GM21619 (cell line): ENCODE results near the gene MTREX.

Experiments used
- ATAC-seq: cut with Tn5 transposase; IDR thresholded peaks from one replicate; pipeline ENCODE4 v1.9.1; 2021; ENCODE audit not compliant: unreplicated experiment

The MTREX gene

DNA sequence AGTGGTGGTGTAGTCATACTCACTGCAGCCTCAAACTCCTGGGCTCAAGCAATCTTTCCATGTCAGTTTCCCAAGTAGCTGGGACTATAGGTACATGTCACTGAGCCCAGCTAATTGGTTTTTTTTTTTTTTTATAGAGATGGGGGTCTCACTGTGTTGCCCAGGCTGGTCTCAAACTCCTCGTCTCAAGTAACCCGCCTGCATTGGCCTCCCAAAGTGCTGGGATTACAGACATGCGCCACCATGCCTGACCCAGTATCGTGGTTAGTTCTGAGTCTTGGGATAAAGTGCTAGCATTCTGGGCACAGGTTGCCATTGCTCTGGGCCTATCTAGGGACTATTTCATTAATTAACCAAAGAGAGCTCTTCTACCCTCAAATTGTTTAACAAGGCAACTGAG, 118.7 kb downstream of the MTREX start:
- no peak for ATAC-seq

DNA sequence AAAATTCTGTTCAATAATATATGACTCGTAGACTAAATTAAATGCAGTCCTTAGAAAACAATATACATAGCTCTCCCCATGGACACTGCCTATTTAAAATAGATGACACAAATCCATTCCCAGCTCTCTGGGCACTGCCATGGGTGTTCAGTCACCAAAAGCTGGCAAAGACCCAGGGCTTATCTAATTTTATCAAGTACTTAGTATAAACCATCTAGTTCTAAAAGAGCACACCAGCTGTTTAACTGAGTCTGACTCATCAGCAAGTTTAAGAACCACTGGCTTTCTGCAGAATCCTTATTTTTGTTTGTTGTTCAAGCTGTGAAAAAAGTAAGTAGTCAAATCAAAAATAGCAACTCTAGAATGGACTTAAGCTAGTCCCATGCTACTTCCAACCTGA, 119.4 kb downstream of the MTREX start:
- no peak for ATAC-seq

DNA sequence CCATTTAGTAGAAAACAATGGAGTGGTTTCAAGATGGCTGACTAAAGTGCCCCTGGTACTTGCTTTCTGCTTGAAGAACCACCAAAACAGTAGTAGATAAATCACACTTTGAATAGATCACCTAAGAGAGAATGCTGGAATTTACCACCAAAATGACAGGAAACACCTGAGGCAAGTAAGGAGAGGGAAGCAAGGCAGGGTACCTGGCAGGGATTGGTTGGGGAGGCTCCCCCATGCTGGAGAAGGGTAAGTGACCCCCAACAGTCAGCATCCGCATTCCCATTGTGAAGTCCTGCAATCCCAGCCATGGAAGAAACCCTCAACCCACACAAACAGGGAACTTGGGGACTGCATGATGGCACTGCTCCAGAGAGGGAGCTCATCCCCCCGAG, 121.4 kb downstream of the MTREX start:
- ATAC-seq: no peak

DNA sequence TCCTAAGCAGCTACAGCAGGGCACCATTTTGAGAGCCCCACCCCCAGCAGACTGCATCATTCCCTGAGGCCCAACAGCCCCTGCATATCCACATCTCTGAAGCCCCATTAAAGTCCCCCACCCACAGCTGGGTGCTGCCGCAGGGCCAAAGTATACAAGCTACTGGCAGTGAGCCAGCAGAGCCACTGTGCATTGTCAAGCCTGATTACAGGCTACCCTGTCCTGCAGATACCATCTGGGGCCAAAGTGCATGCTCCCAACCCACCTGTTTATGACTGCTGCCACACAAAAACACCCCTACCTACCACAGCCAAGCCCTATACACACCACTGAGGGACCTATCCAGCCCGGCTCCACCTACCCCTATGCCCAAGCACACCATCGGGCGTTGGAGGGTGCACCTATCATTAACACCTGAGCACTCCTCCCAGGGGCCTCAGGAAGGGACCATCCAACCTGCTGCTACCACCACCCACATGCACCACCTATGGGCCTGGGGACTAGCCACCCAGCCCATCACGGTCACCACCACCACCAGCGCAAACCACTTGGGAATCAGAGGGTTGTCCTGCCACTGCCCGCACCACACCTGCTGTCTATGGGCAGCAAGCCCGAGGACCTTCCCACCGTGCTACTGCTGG, 121.9 kb downstream of the MTREX start:
- no peak for ATAC-seq

DNA sequence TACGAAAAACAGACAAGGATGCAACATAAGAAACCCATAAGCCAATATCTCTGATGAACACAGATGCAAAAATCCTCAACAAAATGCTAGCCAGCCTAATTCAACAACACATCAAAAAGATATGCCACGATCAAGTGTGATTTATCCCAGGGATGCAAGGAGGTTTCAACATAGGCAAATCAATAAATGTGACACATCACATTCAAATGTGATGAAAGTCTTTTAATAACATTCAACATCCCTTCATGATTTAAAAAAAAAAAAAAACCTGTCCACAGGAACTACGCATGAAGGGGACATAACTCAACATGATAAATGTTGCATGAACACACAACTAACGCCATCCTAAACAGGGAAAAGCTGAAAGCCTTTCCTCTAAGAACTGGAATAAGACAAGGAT, 124.8 kb downstream of the MTREX start:
- ATAC-seq: no peak

DNA sequence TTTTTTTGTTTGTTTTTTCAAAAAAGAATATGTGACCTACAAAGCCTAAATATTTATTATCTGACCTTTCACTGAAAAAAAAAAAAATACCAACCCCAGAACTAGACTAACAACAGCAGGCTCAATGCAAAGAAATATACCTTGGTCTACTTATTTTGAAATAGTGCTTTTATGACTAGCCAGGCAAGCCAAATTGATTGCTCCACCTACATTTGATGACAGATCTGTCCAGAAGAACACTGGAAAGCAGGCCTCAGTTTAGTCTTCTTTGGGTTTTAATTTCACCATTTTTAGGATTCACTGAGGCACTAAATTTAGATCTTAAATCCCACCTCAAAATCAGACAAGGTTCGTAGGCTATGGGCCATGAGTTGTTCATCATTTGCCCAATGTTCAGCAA, 129.7 kb downstream of the MTREX start:
- no peak for ATAC-seq

DNA sequence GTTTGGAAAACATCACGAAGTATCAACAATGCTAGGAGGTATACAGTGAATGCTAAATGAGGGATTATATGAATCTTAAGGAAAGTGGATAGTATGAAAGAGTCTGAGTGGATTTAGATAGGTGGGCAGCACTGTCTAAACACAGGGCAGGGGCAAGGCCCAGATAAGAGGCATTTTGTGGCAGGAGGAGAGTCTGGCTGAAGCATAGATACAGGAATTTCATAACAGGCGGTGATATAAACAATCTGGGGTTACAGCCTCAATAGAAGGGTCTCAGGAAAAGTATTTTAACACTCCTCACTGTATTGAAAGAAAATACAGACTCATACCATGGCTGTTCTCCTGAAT, 130.0 kb downstream of the MTREX start:
- no peak for ATAC-seq

DNA sequence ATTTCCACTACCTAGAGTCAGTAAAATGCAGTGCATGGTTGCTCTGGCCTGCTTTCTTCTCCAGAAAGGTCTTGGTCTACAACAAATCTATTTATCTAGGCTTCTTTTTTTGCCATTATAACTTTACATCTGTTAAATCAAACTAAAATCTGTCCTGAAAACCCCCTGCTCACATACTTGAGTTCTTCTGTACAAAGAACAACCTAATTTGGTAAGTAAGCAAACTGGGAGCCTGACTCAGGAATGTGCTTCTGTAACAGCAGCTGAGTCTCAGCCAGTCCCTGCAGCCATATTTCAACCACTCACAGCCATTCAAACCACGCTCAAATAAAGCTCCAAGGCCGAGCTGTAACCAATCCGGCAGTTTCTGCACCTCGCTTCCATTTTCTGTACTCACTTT, 131.2 kb downstream of the MTREX start:
- ATAC-seq: no peak

DNA sequence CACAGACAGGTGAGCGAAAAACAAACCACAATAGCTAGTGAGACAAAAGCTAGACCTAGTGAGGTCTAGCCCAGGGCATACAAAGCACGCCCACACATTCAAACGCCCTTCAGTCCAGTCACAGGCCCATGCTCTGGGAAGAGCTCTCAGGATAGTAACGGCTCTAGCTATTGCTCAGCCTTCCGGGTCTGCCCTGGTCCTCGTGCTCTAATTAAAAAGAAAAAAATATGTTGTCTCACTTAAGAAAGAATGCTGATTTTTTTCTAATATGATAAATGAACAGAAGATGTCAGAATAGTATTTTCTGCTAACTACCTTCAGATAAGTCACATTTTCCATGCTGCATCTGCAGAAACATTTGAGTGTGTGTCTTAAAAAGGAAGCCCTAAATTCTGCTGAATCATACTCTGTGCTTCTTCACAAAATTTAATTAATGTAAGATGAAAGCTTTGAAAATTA, 132.4 kb downstream of the MTREX start:
- no peak for ATAC-seq

DNA sequence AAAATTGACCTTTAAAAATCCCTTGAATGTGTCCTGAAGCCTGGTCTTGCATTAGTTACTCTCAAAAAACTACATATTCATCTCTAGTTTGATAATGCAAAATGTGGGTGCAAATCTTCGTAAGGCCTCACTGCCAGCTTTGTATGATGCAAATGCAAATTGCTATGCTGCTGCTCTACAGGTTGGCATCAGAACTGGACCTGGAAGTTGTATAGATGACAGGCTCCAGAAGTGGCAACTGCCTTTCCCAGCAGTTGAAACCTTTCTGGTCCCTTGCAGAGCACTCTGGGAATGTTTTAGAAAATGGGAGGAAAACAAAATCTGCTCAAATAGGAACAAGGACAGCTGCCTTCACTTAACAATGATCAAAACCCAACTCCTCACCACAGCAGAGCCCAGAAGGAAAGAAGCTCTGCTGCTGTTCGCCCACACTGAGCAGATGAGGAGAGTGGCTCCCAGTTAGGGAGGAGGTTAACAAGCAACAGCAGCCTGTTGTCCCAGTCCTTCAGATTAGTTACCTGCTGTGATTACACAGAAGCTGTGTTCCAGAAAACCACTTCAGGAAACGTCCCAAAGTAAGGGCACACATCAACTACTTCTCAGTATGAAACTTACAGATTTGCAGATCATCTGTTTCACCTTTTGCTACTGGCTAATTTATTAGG, 133.4 kb downstream of the MTREX start:
- ATAC-seq: no peak

DNA sequence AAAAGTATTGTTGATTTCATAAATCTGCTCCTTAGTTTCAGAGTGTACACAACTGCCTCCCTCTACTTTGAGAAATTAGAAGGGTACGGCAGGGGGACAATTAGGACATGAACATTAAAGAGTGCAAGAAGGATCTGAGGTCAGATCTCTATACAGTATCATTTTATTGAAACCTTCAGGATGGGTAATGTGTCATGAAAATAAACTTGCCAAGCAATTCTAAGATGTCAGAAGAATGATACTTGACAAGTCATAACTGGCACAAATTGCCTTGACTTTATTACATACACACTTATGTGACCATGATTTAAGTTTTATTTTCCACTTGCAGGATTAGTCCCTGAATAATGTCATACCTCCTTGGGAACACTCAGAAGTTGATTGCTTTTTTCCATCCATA, 134.2 kb downstream of the MTREX start:
- ATAC-seq: no peak

DNA sequence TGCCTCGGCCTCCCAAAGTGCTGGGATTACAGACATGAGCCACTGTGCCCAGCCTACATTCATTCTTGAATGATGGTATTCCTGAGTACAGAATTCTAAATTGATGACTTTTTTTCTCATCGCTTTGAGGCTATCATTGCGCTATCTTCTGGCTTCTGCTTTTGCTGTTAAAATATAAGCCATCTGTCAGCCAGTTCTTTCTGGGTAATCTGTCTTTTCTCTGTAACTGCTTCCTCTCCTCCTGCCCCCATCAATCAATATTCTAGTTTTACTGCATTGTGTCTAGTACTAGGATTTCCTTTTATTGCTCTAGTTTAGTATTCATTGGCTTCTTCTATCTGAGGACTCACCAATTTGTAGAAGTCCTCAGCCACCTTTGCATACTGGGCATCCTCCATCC, 138.0 kb downstream of the MTREX start:
- ATAC-seq: no peak

DNA sequence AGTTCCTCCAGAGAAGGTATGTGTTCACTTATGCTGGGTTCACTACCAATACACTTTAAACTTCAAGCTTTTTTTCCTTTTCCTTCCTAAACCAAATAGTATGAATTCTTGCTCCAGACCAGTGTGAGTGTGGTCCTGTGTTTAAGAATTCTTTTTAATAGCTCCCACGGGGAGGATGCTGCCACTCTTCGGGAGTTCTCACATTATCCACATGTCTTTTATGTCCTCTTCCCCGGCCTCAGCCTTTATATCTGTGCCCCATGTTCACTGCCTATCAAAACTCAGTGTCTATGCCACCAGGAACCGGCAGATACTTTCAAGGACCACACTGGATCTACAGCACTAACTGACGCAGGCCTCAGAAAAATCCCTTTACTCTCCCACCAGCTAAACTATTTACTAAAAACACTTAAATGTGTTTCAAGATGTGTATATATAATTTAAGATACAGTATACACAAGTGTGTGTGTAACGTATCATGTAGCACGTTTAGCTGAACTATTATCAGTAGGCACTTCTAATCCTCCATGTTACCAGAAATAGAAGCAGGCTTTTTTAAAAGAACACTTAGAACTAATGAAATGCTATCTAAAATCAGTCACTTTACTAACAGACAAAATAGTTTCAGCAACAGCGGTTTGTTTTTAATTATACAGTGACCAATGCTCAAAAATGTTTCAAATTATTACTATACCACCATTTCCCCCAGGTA, 139.0 kb downstream of the MTREX start:
- ATAC-seq: no peak

DNA sequence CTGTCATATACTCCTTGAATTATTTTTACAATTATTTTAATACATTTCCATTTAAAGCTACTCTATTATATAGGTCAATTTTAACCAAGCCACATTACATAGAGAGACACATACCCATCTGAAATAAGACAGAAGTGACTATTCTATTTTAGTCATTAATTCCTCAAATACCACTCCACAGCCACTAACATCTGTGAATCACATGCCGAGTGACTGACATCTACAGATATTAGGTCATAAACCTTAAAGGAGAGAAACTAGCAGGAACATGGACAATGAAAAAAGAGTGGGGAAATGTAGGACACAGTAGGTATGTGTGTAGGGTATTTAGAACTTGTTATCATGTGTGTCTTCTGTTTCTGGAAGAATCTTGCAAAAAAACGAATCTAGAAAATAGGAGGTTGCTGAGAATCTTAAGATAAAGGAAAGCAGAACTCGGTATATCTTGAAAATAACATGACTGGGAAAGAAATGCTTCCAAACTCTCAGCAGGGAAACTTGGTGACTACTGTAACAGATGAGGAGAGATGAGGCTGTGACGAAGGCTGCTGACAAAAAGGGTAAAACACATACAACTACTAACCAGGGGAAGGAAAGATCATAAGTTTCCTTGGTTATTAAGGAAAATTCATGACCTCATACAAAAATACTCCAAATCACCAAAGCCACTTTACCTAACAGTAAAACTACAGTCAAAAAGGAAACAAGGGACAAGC, 142.4 kb downstream of the MTREX start:
- ATAC-seq: no peak

DNA sequence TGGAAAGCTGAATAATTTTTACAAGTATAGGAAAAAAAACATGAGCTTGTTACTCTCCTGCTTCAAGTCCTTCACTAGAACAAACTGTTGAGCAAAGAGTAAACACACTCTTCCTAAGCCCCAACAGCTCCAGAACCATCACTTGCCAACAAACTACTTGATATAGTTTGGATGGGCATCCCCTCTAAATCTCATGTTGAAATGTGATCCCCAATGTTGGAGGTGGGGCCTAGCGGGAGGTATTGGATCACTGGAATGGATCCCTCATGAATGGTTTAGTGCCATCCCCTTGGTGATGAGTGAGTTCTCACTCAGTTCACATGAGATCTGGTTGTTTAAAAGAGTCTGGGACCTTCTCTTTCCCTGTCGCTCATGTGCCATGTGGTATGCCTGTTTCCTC, 144.2 kb downstream of the MTREX start:
- ATAC-seq: no peak

DNA sequence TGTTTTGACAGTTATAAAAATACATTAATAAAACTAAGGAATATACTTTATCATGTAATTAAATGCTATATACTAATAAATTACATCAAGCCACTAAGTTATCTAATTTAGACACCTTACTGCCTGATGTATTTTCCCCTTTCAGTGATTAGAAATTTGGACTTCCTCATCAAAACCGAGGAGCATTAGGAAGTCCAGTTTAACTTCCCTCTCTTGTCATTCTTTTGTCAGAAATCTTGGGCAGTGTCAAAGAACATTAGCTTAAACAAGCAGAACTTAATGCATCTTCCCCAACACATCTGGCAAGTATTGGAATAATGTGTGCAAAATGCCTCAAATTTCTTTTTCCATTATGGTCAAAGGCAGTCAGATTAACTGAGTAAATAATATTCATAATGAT, 145.4 kb downstream of the MTREX start:
- no peak for ATAC-seq

DNA sequence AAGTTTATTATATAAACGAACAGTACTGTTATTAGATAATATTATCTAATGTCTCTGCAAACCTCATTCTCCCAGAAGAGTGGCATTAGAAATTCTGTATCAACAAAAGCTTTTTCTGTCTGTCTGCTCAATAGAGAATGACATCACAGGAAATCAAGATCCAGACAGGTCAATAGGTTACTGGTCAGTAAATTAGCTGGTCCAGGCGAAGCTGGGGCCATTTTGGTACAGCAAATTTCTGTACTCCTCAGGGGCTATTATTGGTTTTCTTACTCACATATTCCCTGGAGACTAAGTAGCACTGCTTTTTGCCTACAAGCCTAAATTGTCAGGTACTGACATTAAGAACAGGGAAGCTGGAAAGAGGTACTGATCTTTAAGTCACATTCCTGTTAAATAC, 146.5 kb downstream of the MTREX start:
- ATAC-seq: no peak

DNA sequence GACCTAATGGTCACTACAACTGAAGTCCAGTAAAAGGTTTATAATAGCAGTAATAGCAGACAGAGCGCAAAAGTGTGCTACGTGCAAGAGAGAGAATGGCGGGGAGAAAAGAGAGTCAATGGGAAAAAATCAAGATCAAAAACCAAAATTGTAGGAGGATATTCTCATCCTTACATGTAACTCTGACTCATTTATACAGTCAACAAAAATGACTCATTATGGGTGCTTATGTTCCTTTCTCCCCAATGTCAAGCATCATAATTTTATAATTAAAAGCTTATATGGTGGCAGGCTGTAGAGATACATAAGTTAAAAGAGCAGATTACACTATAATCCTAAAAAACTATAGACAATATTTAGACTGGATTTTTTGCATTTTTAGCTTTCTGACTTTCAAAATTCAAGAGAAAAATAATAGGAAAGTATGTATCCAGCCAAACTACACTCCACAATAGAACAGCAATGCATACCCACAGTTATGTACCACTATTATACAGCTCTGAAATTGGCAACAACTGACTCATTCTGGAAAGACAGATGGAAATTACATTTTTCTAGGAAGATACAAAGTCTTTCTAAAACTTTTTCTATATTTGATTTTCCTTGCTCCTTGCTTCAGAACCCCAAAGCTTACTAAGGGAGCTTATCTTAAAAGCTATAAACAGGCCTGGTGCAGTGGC, 148.6 kb downstream of the MTREX start:
- no peak for ATAC-seq

DNA sequence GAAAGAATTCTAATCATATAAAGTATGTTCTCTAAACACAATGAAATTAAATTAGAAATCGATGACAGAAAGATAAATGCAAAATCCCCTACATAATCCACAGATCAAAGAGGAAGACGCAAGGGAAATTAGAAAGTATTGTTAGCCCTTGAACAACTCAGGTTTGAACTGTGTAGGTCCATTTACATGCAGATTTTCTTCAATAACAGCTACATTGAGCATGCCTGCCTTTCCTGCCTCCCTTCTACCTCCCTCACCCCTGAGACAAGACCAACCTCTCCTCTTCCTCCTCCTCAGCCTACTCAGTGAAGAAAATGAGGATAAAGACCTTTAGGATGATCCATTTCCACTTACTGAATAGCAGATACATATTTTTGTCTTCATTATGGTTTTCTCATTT, 151.8 kb downstream of the MTREX start:
- no peak for ATAC-seq

DNA sequence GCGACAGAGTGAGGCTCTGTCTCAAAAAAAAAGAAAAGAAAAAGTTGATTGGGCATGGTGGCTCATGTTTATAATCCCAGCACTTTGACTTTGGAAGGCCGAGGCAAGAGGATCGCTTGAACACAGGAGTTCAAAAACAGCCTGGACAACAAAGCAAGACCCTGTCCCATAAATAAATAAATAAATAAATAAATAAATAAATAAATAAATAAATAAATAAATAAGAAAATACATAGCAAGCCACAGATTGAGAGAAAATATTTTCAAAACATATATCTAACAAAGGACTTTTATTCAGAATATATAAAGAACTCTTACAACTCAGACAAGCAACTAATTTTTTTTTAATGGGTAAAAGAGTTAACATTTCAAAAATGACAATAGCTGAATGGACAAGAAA, 155.8 kb downstream of the MTREX start:
- ATAC-seq: no peak

DNA sequence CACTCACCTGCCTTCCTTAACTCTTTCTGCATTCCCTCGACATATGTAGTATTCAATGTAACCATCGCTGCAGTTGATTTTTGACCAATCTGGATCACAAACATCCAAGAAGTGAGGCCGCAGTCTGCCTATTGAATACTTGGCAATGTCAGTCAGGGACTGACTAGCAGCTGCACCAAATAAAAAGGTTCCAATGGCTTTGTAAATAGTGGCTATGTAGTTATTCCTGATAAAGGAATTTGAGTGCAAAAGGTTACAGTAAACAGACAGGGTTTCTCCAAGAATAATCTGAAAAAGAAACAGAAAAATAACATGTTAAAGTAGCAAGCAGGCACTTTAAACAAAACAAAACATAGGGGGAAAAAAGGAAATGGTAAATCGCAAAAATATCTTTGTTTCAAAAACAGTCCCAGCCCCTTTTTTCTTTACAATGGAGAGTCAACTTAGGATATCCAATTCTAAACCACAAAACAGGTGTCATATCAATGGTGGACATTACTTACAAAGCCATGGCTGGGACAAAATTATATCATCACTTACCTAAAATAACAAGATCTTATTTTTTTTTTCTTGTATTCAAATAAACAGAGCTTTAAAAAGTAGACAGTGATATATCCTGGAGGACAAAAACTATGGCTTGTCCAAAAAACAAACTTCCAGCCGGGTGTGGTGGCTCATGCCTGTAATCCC, 160.2 kb downstream of the MTREX start:
- ATAC-seq: no peak
